ENCODE results near the gene MYADML2. TPM values are rescaled to one million over a fixed set of nuclear protein-coding genes. Genes with fewer than 3 reads are reported as not detected.

The MYADML2 gene
- total and polyA plus RNA-seq, 7 donors: 0.47 to 95.8 (median 11.0) TPM

DNA sequence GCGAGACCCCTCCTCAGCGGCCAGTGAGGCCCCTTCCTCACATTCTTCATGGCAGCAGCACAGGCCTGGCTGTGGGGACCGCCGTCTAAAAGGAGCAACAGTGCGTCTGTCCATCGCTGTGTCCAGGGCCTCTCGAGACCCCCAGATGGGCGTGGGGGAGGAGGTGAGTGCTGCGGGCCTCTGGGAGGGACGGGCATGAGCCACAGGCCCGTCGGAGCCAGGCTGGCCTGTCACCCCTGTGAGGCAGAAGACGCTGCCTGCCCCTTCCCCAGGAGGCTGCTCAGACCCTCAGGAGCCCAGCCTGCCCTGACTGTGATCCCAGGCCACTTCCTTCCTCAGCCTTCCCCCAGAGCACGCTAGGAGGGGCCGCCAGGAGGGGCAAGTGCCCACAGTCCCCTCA lies 7.8 kb downstream of the MYADML2 start:
- ATAC-seq: no peak
- WGBS, 3 donors: 48 to 57% (median 54%) methylated on average over 14 to 15 of the region's 15 CpGs
- no peaks in the 10 kb centered on the region for H3K27me3 ChIP-seq (ENCODE audit: insufficient read depth in 3 of 3, low read length in 2 of 3)
- no peaks in the 10 kb centered on the region for H3K9me3 ChIP-seq
- TF ChIP-seq, protein P1, sequence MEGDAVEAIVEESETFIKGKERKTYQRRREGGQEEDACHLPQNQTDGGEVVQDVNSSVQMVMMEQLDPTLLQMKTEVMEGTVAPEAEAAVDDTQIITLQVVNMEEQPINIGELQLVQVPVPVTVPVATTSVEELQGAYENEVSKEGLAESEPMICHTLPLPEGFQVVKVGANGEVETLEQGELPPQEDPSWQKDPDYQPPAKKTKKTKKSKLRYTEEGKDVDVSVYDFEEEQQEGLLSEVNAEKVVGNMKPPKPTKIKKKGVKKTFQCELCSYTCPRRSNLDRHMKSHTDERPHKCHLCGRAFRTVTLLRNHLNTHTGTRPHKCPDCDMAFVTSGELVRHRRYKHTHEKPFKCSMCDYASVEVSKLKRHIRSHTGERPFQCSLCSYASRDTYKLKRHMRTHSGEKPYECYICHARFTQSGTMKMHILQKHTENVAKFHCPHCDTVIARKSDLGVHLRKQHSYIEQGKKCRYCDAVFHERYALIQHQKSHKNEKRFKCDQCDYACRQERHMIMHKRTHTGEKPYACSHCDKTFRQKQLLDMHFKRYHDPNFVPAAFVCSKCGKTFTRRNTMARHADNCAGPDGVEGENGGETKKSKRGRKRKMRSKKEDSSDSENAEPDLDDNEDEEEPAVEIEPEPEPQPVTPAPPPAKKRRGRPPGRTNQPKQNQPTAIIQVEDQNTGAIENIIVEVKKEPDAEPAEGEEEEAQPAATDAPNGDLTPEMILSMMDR (IDR thresholded peaks at IDR 0.05): no peak
- intact Hi-C loops (cut with DNase I): loop anchor here in 1 of 2 donors (5.0 kb wide), 1 partner anchor 72 kb away; no protein-coding TSS in a partner anchor
- peaks cover 0 to 3% of the 10 kb centered on the region in 2 donors for H3K36me3 ChIP-seq (ENCODE audit: insufficient read depth in 1 of 2, low read depth in 1 of 2)
- DNase-seq: no peak
- H3K27ac ChIP-seq: peak overlapping the region; percentile 99
- peaks cover 27% of the 10 kb centered on the region for H3K4me1 ChIP-seq
- peak overlapping the region; percentile 72 for H3K4me3 ChIP-seq

DNA sequence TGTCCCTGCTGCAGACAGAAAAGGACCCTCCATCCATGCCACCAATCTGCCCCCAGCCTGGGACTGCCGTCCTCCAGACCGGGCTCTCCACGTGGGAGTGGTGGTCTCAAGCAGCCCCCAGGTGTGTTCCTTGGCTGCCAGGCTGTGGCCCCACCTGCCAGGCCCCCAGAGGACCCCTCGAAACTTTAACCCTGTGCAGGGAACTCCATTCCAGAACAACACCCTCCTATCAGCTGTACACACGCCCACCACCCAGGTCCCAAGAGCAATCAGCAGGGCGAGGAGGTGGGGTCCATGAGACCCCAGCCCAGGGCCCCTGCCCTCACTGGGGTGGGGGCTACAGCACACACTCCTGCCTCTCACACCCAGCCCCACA lies 11.3 kb downstream of the MYADML2 start:
- TF ChIP-seq, protein P1 (IDR thresholded peaks at IDR 0.05): no peak
- Histone ChIP-seq H3K9me3 (no peaks in the 10 kb centered on the region), H3K4me1 (peaks cover 23% of the 10 kb centered on the region), H3K4me3 (no peak overlapping the region), H3K36me3 (ENCODE audit: insufficient read depth in 1 of 2, low read depth in 1 of 2) (peaks cover 0 to 6% of the 10 kb centered on the region in 2 donors), H3K27me3 (ENCODE audit: insufficient read depth in 3 of 3, low read length in 2 of 3) (no peaks in the 10 kb centered on the region), H3K27ac (no peak overlapping the region)
- ATAC-seq (no peak), DNase-seq (no peak)
- 83 to 88% (median 87%) methylated on average over 6 of the region's 6 CpGs for WGBS, 3 donors
- intact Hi-C loops (cut with DNase I): loop anchor here in 1 of 2 donors (5.0 kb wide), 1 partner anchor 68 kb away; no protein-coding TSS in a partner anchor

DNA sequence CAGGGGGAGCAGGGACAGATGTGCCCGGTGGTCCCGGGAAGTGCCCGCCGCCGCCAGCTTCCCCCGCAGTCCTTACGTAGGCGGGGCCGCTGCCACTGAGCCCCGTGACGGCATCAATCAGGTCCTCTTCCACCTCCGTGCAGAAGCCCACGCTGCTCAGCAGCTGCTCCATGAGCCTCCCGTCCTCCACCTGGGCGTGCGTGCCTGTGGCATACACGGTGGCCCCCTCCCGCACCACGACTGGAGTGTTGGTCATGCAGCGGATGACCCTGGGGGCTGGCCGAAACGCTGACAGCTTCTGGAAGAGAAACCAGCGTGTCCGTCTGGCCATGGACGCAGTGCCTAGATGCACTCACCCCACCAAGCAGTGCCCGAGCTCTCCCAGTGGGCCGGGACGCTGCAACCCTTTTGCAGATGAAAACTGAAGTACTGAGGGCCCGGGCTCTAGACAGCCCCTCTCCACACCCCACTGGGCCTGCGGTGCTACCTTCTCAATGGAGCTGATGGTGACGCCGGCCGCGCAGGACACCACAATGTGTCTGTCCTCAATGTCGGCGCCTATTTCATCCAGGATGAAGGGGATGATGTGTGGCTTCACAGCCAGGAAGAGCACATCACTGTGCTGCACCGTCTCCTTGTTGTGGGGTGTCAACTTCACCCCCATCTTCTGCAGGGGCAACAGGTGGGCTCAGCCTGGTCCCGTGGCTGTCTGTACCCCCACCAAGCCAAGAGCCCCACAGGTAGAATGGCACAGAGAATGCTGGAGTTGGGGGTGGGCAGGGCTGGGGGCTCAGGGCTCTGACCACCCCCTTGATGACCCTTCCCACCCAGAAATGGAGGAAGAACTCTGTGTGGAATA lies 12.0 kb downstream of the MYADML2 start:
- Histone ChIP-seq H3K4me3 (no peak overlapping the region), H3K27ac (no peak overlapping the region), H3K4me1 (peaks cover 23% of the 10 kb centered on the region), H3K36me3 (ENCODE audit: insufficient read depth in 1 of 2, low read depth in 1 of 2) (peaks cover 0 to 6% of the 10 kb centered on the region in 2 donors), H3K27me3 (ENCODE audit: insufficient read depth in 3 of 3, low read length in 2 of 3) (no peaks in the 10 kb centered on the region), H3K9me3 (no peaks in the 10 kb centered on the region)
- DNase-seq (peak in 1 of 2 donors; percentile 13), ATAC-seq (no peak)
- TF ChIP-seq, protein P1 (IDR thresholded peaks at IDR 0.05): no peak
- intact Hi-C loops (cut with DNase I): loop anchor here in 1 of 2 donors (5.0 kb wide), 1 partner anchor 68 kb away; no protein-coding TSS in a partner anchor
- 84 to 89% (median 88%) methylated on average over 38 of the region's 38 CpGs for WGBS, 3 donors

DNA sequence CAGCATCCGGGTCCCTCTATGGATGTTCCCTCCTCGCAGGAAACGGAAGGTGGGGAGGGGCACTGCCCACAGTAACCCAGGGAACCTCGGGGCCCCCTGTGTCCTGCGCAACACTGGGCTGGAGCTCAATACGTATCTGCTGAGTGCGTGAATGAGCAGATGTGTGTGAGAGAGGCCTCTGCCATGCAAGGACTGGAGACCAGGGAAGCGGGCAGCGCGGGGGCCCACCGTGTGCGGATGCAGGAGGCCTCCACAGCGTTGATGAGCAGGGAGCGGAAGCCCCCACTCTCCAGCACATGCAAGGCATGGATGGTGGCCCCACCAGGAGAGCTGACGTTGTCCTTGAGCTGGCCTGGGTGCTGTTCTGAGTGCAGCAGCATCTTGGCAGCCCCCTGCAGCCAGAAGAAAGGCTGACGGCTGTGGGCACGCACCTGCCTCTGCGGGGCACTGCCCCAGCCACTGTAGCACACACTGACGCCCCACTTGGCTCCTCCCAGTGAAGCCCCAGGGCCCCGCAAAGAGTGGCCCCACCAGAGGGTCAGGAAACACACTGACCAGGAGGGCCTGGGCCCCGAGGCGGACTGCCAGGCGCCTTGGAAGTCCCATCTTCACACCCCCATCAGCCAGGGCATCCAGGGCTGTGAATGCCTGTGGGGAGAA lies 12.8 kb downstream of the MYADML2 start:
- WGBS, 3 donors: 77 to 87% (median 80%) methylated on average over 23 of the region's 23 CpGs
- Histone ChIP-seq H3K9me3 (no peaks in the 10 kb centered on the region), H3K4me3 (no peak overlapping the region), H3K27ac (no peak overlapping the region), H3K4me1 (peaks cover 23% of the 10 kb centered on the region), H3K27me3 (ENCODE audit: insufficient read depth in 3 of 3, low read length in 2 of 3) (no peaks in the 10 kb centered on the region), H3K36me3 (ENCODE audit: insufficient read depth in 1 of 2, low read depth in 1 of 2) (peaks cover 0 to 6% of the 10 kb centered on the region in 2 donors)
- TF ChIP-seq, protein P1 (IDR thresholded peaks at IDR 0.05): no peak
- ATAC-seq (no peak), DNase-seq (no peak)
- intact Hi-C loops (cut with DNase I): no loop called here
